ENCODE measurements around the gene TM7SF2. TPM values are rescaled to one million over a fixed set of nuclear protein-coding genes. Genes with fewer than 3 reads are reported as not detected.

TM7SF2 gene
- total and polyA plus RNA-seq, 2 donors (not counting 1 experiment from before 2014, with no cell fraction given): 23.9 to 28.5 TPM

GRCh38 chr11:65151331-65151899 is 39.7 kb downstream of the TM7SF2 start:
- POLR2A ChIA-PET: interaction anchor here (0.6 kb wide), 1 partner anchor 789 kb away, joined by 5 read pairs; no protein-coding TSS in a partner anchor
- no peaks in the 10 kb centered on the region for H3K9me3 ChIP-seq (ENCODE audit: control extremely low read depth in 1 of 3, control insufficient read depth in 2 of 3, insufficient read depth in 1 of 3, low read length in 2 of 3)
- Mint-ChIP-seq H3K9me3 (ENCODE audit: insufficient read depth) (no peaks in the 10 kb centered on the region), H3K27ac (peak overlapping the region; percentile 15), H3K4me3 (peak overlapping the region; percentile 8), H3K27me3 (no peaks in the 10 kb centered on the region), H3K4me1 (peaks cover 28% of the 10 kb centered on the region)
- H3K4me3 ChIP-seq (ENCODE audit: control extremely low read depth in 1 of 5, extremely low read depth in 1 of 5, insufficient read depth in 1 of 5, low read depth in 2 of 5, low read length in 4 of 5): no peak overlapping the region
- TF ChIP-seq EZH2 (IDR thresholded peaks at IDR 0.05; ENCODE audit: borderline replicate concordance, insufficient read depth, low read depth, low read length, poor library complexity, severe bottlenecking) (no peak), CTCF (IDR thresholded peaks at IDR 0.05) (no peak)
- CTCF ChIA-PET: interaction anchor here (1.1 to 1.3 kb wide), 2 partner anchors 11 to 40 kb away, joined by 3 read pairs; partner anchors contain the start of gene TM7SF2
- H3K27ac ChIP-seq (ENCODE audit: low read length in 2 of 2): no peak overlapping the region
- ATAC-seq (ENCODE audit: low read depth): no peak
- H3K79me2 ChIP-seq (ENCODE audit: control insufficient read depth, insufficient read depth, low read length): no peaks in the 10 kb centered on the region
- H3K9ac ChIP-seq (ENCODE audit: low read length): no peak overlapping the region
- peak overlapping the region; percentile 33 for H2AFZ ChIP-seq (ENCODE audit: insufficient read depth, low read depth, low read length, poor library complexity, severe bottlenecking)
- H3K4me1 ChIP-seq (ENCODE audit: control insufficient read depth in 2 of 2, insufficient read depth in 2 of 2, low read length in 2 of 2): peaks cover 14 to 17% of the 10 kb centered on the region in 2 donors
- H3K36me3 ChIP-seq (replicated peaks in 1 of 2; ENCODE audit: control extremely low read depth in 1 of 2, control insufficient read depth in 1 of 2, extremely low read depth in 1 of 2, insufficient read depth in 2 of 2, low read length in 1 of 2): no peaks in the 10 kb centered on the region
- H3K27me3 ChIP-seq (replicated peaks in 1 of 4; ENCODE audit: control extremely low read depth in 1 of 4, control insufficient read depth in 3 of 4, insufficient read depth in 4 of 4, low read length in 3 of 4): no peaks in the 10 kb centered on the region
- intact Hi-C loops (cut with micrococcal nuclease): no loop called here
- DNase-seq: no peak
- 52% methylated on average over 3 of the region's 3 CpGs for WGBS (ENCODE audit: insufficient coverage)
- H3K4me2 ChIP-seq (replicated peaks; ENCODE audit: low read depth, low read length, poor library complexity, severe bottlenecking): no peak overlapping the region
- H4K20me1 ChIP-seq (ENCODE audit: control insufficient read depth, insufficient read depth, low read length, poor library complexity, severe bottlenecking): no peaks in the 10 kb centered on the region

DNA sequence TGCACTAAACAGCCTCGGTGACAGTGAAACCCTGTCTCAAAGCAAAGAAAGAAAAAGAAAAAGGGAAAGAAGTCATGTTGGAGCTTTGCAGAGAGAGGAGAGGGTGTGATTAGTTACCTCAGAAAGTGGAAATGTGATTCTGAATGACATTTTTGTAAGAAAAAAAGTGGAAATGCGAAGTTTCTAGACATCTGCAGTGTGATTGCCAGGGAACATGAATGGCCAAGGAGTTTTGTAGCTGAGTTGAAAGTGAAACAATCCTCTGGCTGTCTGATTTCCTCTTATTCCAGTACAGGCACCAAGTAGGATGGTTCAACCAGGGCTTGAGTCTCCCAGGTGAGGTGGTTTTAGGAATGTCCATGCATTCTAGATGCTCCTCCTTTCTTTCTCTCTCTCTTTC is 40.5 kb downstream of the TM7SF2 start:
- Histone ChIP-seq H2AFZ (ENCODE audit: insufficient read depth, low read depth, low read length, poor library complexity, severe bottlenecking) (peak overlapping the region; percentile 67), H3K4me3 (ENCODE audit: control extremely low read depth in 1 of 5, extremely low read depth in 1 of 5, insufficient read depth in 1 of 5, low read depth in 2 of 5, low read length in 4 of 5) (no peak overlapping the region), H3K79me2 (ENCODE audit: control insufficient read depth, insufficient read depth, low read length) (no peaks in the 10 kb centered on the region), H4K20me1 (ENCODE audit: control insufficient read depth, insufficient read depth, low read length, poor library complexity, severe bottlenecking) (no peaks in the 10 kb centered on the region), H3K4me1 (ENCODE audit: control insufficient read depth in 2 of 2, insufficient read depth in 2 of 2, low read length in 2 of 2) (peaks cover 9 to 11% of the 10 kb centered on the region in 2 donors), H3K9me3 (ENCODE audit: control extremely low read depth in 1 of 3, control insufficient read depth in 2 of 3, insufficient read depth in 1 of 3, low read length in 2 of 3) (no peaks in the 10 kb centered on the region), H3K27ac (ENCODE audit: low read length in 2 of 2) (no peak overlapping the region), H3K36me3 (replicated peaks in 1 of 2; ENCODE audit: control extremely low read depth in 1 of 2, control insufficient read depth in 1 of 2, extremely low read depth in 1 of 2, insufficient read depth in 2 of 2, low read length in 1 of 2) (no peaks in the 10 kb centered on the region), H3K27me3 (replicated peaks in 1 of 4; ENCODE audit: control extremely low read depth in 1 of 4, control insufficient read depth in 3 of 4, insufficient read depth in 4 of 4, low read length in 3 of 4) (no peaks in the 10 kb centered on the region), H3K4me2 (replicated peaks; ENCODE audit: low read depth, low read length, poor library complexity, severe bottlenecking) (peak overlapping the region; percentile 40), H3K9ac (ENCODE audit: low read length) (no peak overlapping the region)
- H3K27me3 Mint-ChIP-seq: no peaks in the 10 kb centered on the region
- no peaks in the 10 kb centered on the region for H3K9me3 Mint-ChIP-seq (ENCODE audit: insufficient read depth)
- DNase-seq: peak; percentile 22
- TF ChIP-seq EZH2 (IDR thresholded peaks at IDR 0.05; ENCODE audit: borderline replicate concordance, insufficient read depth, low read depth, low read length, poor library complexity, severe bottlenecking) (no peak), CTCF (IDR thresholded peaks at IDR 0.05) (no peak)
- H3K27ac Mint-ChIP-seq: peak overlapping the region; percentile 50
- intact Hi-C loops (cut with micrococcal nuclease): no loop called here
- 87% methylated on average over 2 of the region's 2 CpGs for WGBS (ENCODE audit: insufficient coverage)
- H3K4me1 Mint-ChIP-seq: peaks cover 26% of the 10 kb centered on the region
- no peak for ATAC-seq (ENCODE audit: low read depth)
- no peak overlapping the region for H3K4me3 Mint-ChIP-seq
- CTCF ChIA-PET: interaction anchor here (1.1 to 1.3 kb wide), 2 partner anchors 12 to 40 kb away, joined by 3 read pairs; partner anchors contain the start of gene TM7SF2
- POLR2A ChIA-PET: interaction anchor here (0.6 kb wide), 1 partner anchor 788 kb away, joined by 5 read pairs; no protein-coding TSS in a partner anchor
